Esophagus muscularis mucosa (tissue), 3 donors: Measurements from ENCODE around the gene EHD1.

Source experiments
- POLR2A ChIP-seq: fragments of 450-650 bp; IDR thresholded peaks from one replicate; pipeline ENCODE4 v1.6.1; 2017; ENCODE audit warnings: antibody characterized with exemption, moderate library complexity, mild to moderate bottlenecking, low read depth
- POLR2AphosphoS5 ChIP-seq, 2 donors: sonication (generic); formaldehyde crosslinking; IDR thresholded peaks; one replicate each; pipeline ENCODE4 v1.6.1; 2017; ENCODE audit warnings: antibody characterized with exemption in 2 of 2
- TF ChIP-seq, protein P1 (sequence below), 3 experiments: fragments of 200-600 bp in 2 of 3; fragments of 450-650 bp in 1 of 3; sonication (generic) in 2 of 3; IDR thresholded peaks; one replicate each; pipeline ENCODE4 v1.5.1; 2017 to 2019; ENCODE audit warnings: antibody characterized with exemption in 3 of 3, mild to moderate bottlenecking in 2 of 3, moderate library complexity in 1 of 3

DNA sequence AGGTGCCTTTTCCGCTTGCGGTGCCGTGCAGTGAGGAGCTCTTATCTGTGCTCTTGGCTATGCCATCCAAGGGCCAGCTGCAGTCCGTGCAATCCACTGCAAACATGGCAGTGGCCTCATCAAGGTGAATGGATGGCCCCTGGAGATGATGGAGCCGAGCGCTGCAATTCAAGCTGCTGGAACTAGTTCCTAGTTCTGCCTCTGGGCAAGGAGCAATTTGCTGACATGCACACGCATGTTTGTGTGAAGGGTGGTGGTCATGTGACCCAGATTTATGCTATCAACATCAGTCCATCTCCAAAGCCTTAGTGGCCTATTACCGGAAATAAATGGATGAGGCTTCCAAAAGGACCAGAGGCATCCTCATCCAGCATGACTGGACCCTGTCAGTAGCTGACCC lies 3.1 kb upstream of the EHD1 start:
- TF ChIP-seq, protein P1, sequence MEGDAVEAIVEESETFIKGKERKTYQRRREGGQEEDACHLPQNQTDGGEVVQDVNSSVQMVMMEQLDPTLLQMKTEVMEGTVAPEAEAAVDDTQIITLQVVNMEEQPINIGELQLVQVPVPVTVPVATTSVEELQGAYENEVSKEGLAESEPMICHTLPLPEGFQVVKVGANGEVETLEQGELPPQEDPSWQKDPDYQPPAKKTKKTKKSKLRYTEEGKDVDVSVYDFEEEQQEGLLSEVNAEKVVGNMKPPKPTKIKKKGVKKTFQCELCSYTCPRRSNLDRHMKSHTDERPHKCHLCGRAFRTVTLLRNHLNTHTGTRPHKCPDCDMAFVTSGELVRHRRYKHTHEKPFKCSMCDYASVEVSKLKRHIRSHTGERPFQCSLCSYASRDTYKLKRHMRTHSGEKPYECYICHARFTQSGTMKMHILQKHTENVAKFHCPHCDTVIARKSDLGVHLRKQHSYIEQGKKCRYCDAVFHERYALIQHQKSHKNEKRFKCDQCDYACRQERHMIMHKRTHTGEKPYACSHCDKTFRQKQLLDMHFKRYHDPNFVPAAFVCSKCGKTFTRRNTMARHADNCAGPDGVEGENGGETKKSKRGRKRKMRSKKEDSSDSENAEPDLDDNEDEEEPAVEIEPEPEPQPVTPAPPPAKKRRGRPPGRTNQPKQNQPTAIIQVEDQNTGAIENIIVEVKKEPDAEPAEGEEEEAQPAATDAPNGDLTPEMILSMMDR (IDR thresholded peaks at IDR 0.05): no peak
- TF ChIP-seq POLR2AphosphoS5 (IDR thresholded peaks at IDR 0.05) (no peak), POLR2A (no peak)
